Gastrocnemius medialis (tissue), 4 donors: ENCODE data around the gene HERC4. TPM values are rescaled to one million over a fixed set of nuclear protein-coding genes. Genes with fewer than 3 reads are reported as not detected.

Experiments used
- ATAC-seq, 2 donors: fragments of 150-250 bp; one replicate each; pipeline ENCODE4 v1.9.1; 2016
- DNase-seq, 2 donors: peaks; one replicate each; pipeline ENCODE4 v3.0.0-alpha.2; 2019
- H3K27ac ChIP-seq, 4 donors: fragments of 200-600 bp; sonication (generic); 1 replicate in 1 of 4; 2 replicates in 3 of 4; pipeline ENCODE4 v1.5.1; 2016 to 2018; ENCODE audit warnings: mild to moderate bottlenecking in 2 of 4, moderate library complexity in 1 of 4
- H3K27me3 ChIP-seq, 3 donors: fragments of 200-600 bp; sonication (generic) in 2 of 3; 1 replicate in 1 of 3; 2 replicates in 2 of 3; pipeline versions ENCODE4 v1.5.1 to v1.6.0; 2016 to 2019; ENCODE audit warnings: mild to moderate bottlenecking in 1 of 3, moderate library complexity in 1 of 3
- H3K36me3 ChIP-seq, 2 donors: fragments of 200-600 bp; sonication (generic) in 1 of 2; one replicate each; pipeline ENCODE4 v1.5.1; 2017 to 2018
- H3K4me1 ChIP-seq, 2 donors: fragments of 200-600 bp; sonication (generic) in 1 of 2; one replicate each; pipeline ENCODE4 v1.5.1; 2016 to 2017; ENCODE audit warnings: mild to moderate bottlenecking in 2 of 2
- H3K4me3 ChIP-seq, 4 donors: fragments of 200-600 bp; sonication (generic) in 3 of 4; 1 replicate in 1 of 4; 2 replicates in 3 of 4; pipeline ENCODE4 v1.5.1; 2016 to 2019; ENCODE audit warnings: mild to moderate bottlenecking in 2 of 4
- H3K9me3 ChIP-seq, 3 donors: fragments of 200-600 bp; sonication (generic) in 2 of 3; 1 replicate in 1 of 3; 2 replicates in 2 of 3; pipeline ENCODE4 v1.5.1; 2016 to 2019
- POLR2A ChIP-seq, 2 donors: fragments of 450-650 bp; IDR thresholded peaks; one replicate each; pipeline ENCODE4 v1.6.1; 2017; ENCODE audit warnings: antibody characterized with exemption in 2 of 2, mild to moderate bottlenecking in 2 of 2, moderate library complexity in 2 of 2
- in situ Hi-C, 4 donors: fragments of 200-750 bp; cut with MboI; loops; one replicate each; pipeline versions ENCODE4 v1.15.0 to v1.8.0; 2017; ENCODE audit warnings: low sequenced_read_pairs in 4 of 4
- intact Hi-C: fragments of 100-400 bp; cut with DNase I; formaldehyde crosslinking; loops from one replicate; pipeline ENCODE4 v1.15.1; 2023; ENCODE audit warnings: low total_unique reads
- total RNA-seq, 4 donors: library from RNA; depleted of rRNA; stranded (reverse); fragments of >200 nt; gene quantifications; one replicate each; pipeline versions ENCODE4 v1.1.0 to v1.2.3, GENCODE V29; 2016
- TF ChIP-seq, protein P1 (sequence below), 5 experiments: fragments of 450-650 bp in 3 of 5; fragments of 200-600 bp in 2 of 5; sonication (generic) in 2 of 5; IDR thresholded peaks in 4 of 5; conservative IDR thresholded peaks in 1 of 5; 1 replicate in 4 of 5; 2 replicates in 1 of 5; pipeline ENCODE4 v1.5.1; 2016 to 2019; ENCODE audit warnings: antibody characterized with exemption in 5 of 5, mild to moderate bottlenecking in 3 of 5, moderate library complexity in 3 of 5

Gene HERC4
- total RNA-seq, 4 donors from 2014 or later = 12.8 to 25.2 (median 13.1) TPM

DNA sequence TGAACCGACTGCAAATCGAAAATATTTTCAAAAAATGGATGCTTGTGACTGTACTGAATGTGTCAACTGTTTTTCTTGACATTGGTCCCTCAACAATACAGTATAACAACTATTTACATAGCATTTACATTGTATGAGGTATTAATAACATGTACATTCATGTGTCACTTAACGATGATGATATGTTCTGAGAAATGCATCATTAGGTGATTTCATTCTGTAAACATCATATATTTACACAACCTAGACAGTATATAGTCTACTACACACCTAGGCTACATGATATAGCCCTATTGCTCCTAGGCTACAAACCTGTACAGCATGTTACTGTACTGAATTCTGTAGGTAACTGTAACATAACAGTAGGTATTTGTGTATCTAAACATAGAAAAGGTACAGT lies 150.9 kb downstream of the HERC4 start:
- DNase-seq (no peak), ATAC-seq (no peak)
- Histone ChIP-seq H3K9me3 (no peaks in the 10 kb centered on the region), H3K27ac (no peak overlapping the region), H3K27me3 (no peaks in the 10 kb centered on the region), H3K4me3 (no peak overlapping the region), H3K4me1 (no peaks in the 10 kb centered on the region), H3K36me3 (peaks cover 0 to 13% of the 10 kb centered on the region in 2 donors)
- intact Hi-C loops = no loop called here
- TF ChIP-seq, protein P1, sequence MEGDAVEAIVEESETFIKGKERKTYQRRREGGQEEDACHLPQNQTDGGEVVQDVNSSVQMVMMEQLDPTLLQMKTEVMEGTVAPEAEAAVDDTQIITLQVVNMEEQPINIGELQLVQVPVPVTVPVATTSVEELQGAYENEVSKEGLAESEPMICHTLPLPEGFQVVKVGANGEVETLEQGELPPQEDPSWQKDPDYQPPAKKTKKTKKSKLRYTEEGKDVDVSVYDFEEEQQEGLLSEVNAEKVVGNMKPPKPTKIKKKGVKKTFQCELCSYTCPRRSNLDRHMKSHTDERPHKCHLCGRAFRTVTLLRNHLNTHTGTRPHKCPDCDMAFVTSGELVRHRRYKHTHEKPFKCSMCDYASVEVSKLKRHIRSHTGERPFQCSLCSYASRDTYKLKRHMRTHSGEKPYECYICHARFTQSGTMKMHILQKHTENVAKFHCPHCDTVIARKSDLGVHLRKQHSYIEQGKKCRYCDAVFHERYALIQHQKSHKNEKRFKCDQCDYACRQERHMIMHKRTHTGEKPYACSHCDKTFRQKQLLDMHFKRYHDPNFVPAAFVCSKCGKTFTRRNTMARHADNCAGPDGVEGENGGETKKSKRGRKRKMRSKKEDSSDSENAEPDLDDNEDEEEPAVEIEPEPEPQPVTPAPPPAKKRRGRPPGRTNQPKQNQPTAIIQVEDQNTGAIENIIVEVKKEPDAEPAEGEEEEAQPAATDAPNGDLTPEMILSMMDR (IDR thresholded peaks at IDR 0.05 in 4 of 5, conservative IDR thresholded peaks at IDR 0.05 in 1 of 5) = no peak
- no peak for TF ChIP-seq POLR2A (IDR thresholded peaks at IDR 0.05)
- in situ Hi-C loops = no loop called here

DNA sequence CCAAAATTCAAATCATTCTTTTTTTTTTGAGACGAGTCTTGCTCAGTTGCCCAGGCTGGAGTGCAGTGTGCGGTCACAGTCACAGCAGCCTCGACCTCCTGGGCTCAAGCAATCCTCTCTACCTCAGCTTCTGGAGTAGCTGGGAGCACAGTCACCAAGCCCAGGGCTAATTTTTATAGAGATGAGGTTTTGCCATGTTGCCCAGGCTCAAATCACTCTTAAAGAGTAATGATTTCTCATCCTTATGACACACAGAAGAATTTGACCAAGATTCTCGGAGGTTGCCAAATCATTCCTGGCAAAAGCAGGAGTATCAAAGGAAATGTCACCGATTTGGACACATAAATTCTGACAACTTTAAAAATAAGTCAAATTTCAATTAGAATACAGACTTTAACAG lies 151.5 kb downstream of the HERC4 start:
- Histone ChIP-seq H3K27me3 (no peaks in the 10 kb centered on the region), H3K9me3 (no peaks in the 10 kb centered on the region), H3K4me1 (no peaks in the 10 kb centered on the region), H3K27ac (no peak overlapping the region), H3K36me3 (peaks cover 0 to 17% of the 10 kb centered on the region in 2 donors), H3K4me3 (no peak overlapping the region)
- TF ChIP-seq, protein P1 (IDR thresholded peaks at IDR 0.05 in 4 of 5, conservative IDR thresholded peaks at IDR 0.05 in 1 of 5) = no peak
- TF ChIP-seq POLR2A (IDR thresholded peaks at IDR 0.05) = no peak
- DNase-seq (no peak), ATAC-seq (no peak)
- in situ Hi-C loops = no loop called here
- intact Hi-C loops = no loop called here

DNA sequence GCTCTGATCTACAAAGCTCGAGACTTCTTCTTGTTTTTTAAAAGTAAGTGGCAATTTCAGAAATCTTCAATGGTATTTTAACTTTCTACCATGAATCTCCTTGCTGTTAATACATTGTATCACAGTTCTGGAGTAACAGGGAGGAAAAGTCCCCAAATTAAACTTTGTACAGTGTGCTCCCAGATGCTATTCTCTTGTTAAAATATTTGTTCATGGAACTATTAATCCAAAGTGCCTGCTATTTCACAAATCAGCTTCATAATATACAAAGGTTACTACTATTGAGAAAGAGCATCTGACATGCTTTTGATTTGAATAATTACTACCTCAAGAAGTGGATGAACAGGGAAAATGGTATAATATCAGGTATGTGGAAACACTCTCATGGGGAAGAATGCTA lies 154.0 kb downstream of the HERC4 start:
- no peaks in the 10 kb centered on the region for H3K4me1 ChIP-seq
- no peak overlapping the region for H3K4me3 ChIP-seq
- no peaks in the 10 kb centered on the region for H3K27me3 ChIP-seq
- DNase-seq (no peak), ATAC-seq (no peak)
- no peak overlapping the region for H3K27ac ChIP-seq
- H3K36me3 ChIP-seq = peaks cover 0 to 36% of the 10 kb centered on the region in 2 donors
- intact Hi-C loops = no loop called here
- H3K9me3 ChIP-seq = no peaks in the 10 kb centered on the region
- TF ChIP-seq, protein P1 (IDR thresholded peaks at IDR 0.05 in 4 of 5, conservative IDR thresholded peaks at IDR 0.05 in 1 of 5) = no peak
- TF ChIP-seq POLR2A (IDR thresholded peaks at IDR 0.05) = no peak
- in situ Hi-C loops = no loop called here

DNA sequence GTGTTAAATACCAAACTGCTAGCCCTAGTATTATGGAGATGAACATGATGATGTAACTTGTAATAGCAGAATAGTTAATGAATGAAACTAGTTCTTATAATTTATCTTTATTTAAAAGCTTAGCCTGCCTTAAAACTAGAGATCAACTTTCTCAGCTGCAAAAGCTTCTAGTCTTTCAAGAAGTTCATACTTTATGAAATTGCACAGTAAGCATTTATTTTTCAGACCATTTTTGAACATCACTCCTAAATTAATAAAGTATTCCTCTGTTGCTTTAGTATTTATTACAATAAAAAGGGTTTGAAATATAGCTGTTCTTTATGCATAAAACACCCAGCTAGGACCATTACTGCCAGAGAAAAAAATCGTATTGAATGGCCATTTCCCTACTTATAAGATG lies 157.4 kb downstream of the HERC4 start:
- in situ Hi-C loops = no loop called here
- no peak for DNase-seq
- H3K27ac ChIP-seq = no peak overlapping the region
- peaks cover 0 to 50% of the 10 kb centered on the region in 2 donors for H3K36me3 ChIP-seq
- H3K4me1 ChIP-seq = no peaks in the 10 kb centered on the region
- no peak overlapping the region for H3K4me3 ChIP-seq
- ATAC-seq = no peak
- intact Hi-C loops = no loop called here
- H3K27me3 ChIP-seq = no peaks in the 10 kb centered on the region
- no peak for TF ChIP-seq POLR2A (IDR thresholded peaks at IDR 0.05)
- TF ChIP-seq, protein P1 (IDR thresholded peaks at IDR 0.05 in 4 of 5, conservative IDR thresholded peaks at IDR 0.05 in 1 of 5) = no peak
- H3K9me3 ChIP-seq = no peaks in the 10 kb centered on the region

DNA sequence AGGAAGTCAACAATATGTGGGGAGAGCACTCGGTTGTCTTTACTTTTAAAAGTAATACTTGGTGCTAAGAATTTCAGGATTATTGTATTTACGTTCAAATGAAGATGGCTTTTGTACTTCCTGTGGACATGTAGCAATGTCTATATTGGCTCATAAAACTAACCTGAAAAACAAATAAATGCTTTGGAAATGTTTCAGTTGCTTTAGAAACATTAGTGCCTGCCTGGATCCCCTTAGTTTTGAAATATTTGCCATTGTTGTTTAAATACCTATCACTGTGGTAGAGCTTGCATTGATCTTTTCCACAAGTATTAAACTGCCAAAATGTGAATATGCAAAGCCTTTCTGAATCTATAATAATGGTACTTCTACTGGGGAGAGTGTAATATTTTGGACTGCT lies 157.9 kb downstream of the HERC4 start:
- Histone ChIP-seq H3K9me3 (no peaks in the 10 kb centered on the region), H3K4me1 (no peaks in the 10 kb centered on the region), H3K4me3 (no peak overlapping the region), H3K27ac (no peak overlapping the region), H3K36me3 (peaks cover 0 to 55% of the 10 kb centered on the region in 2 donors), H3K27me3 (no peaks in the 10 kb centered on the region)
- in situ Hi-C loops (no loop called here), intact Hi-C loops (no loop called here)
- no peak for TF ChIP-seq POLR2A (IDR thresholded peaks at IDR 0.05)
- TF ChIP-seq, protein P1 (IDR thresholded peaks at IDR 0.05 in 4 of 5, conservative IDR thresholded peaks at IDR 0.05 in 1 of 5) = no peak
- ATAC-seq (no peak), DNase-seq (no peak)
